Measurements from ENCODE around the gene CCDC102B.

DNA sequence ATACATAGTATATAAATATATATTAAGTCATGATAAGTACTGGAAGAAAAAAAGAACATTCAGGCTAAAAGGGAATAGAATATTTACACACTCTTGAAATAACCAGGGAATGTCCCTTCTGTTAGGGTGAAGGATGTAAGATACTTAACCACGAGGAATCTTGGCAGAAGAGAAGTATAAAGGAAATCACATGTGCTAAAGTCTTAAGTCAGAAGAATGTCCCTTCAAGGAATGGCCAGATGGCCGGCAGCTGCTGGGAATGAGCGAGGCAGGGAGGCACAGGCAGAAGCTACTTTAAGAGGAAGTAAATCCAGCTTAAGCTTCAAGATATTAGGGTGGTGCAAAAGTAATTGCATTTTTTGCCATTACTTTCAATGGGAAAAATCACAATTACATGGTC lies 5.5 kb downstream of the CCDC102B start:
- TF ChIP-seq, protein P1, sequence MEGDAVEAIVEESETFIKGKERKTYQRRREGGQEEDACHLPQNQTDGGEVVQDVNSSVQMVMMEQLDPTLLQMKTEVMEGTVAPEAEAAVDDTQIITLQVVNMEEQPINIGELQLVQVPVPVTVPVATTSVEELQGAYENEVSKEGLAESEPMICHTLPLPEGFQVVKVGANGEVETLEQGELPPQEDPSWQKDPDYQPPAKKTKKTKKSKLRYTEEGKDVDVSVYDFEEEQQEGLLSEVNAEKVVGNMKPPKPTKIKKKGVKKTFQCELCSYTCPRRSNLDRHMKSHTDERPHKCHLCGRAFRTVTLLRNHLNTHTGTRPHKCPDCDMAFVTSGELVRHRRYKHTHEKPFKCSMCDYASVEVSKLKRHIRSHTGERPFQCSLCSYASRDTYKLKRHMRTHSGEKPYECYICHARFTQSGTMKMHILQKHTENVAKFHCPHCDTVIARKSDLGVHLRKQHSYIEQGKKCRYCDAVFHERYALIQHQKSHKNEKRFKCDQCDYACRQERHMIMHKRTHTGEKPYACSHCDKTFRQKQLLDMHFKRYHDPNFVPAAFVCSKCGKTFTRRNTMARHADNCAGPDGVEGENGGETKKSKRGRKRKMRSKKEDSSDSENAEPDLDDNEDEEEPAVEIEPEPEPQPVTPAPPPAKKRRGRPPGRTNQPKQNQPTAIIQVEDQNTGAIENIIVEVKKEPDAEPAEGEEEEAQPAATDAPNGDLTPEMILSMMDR (IDR thresholded peaks at IDR 0.05; ENCODE audit: insufficient read depth, low read length, poor library complexity, severe bottlenecking) = no peak
- no peak for TF ChIP-seq EZH2phosphoT487 (conservative IDR thresholded peaks at IDR 0.05; ENCODE audit: low read length)

All from SU-DHL-6 (cell line).